A549 (cell line): Measurements from ENCODE around the gene HNF4A. TPM values are rescaled to one million over a fixed set of nuclear protein-coding genes. Genes with fewer than 3 reads are reported as not detected.
A peak's percentile ranks its signal among the peaks of the same experiment; 100 is the strongest.

ENCODE experiments used
- ATAC-seq, 2 experiments: fragments of 200-7000 bp in 1 of 2; fragments of >200 bp in 1 of 2; cut with Nextera tagmentation in 1 of 2; cut with Tn5 transposase in 1 of 2; 3 replicates each; pipeline versions ENCODE4 v1.8.0 to v1.9.1; 2018 to 2020; ENCODE audit warnings: mild to moderate bottlenecking in 1 of 2, moderate library complexity in 1 of 2
- CTCF ChIA-PET: fragments of 300-600 bp; sonication (Branson Sonifier 250); formaldehyde crosslinking; extraction: SDS; loops from one replicate; lab custom pipeline; 2021; ENCODE audit warnings: antibody characterized with exemption, inconsistent platforms; lab: Yijun Ruan, JAX
- POLR2A ChIA-PET: fragments of 350-600 bp; formaldehyde crosslinking; extraction: SDS; loops from one replicate; lab custom pipeline; 2021; ENCODE audit warnings: antibody characterized with exemption, inconsistent platforms; lab: Yijun Ruan, JAX
- DNase-seq, 2 experiments: peaks; one replicate each; pipeline versions ENCODE4 v3.0.0 to v3.0.0-alpha.2; 2011 to 2016; ENCODE audit warnings: low read depth in 1 of 2, low spot score in 1 of 2
- FAIRE-seq: peaks from 2 replicates; lab custom pipeline; 2011; peaks lifted over from hg19 to GRCh38; lab: Jason Lieb, UNC
- H3K27ac ChIP-seq, 2 experiments: fragments of >200 bp; sonication (Bioruptor Twin); formaldehyde crosslinking; 3 replicates each; pipeline ENCODE4 v1.5.1; 2016 to 2017
- H3K4me1 ChIP-seq: fragments of >200 bp; sonication (Bioruptor Twin); formaldehyde crosslinking; 3 replicates; pipeline ENCODE4 v1.6.1; 2016
- H3K4me2 ChIP-seq: fragments of >200 bp; sonication (Bioruptor Twin); formaldehyde crosslinking; 3 replicates; pipeline ENCODE4 v1.6.1; 2016
- H3K4me3 ChIP-seq: fragments of >200 bp; sonication (Bioruptor Twin); formaldehyde crosslinking; 3 replicates; pipeline ENCODE4 v1.5.1; 2016
- H3K9me3 ChIP-seq: fragments of >200 bp; sonication (Bioruptor Twin); formaldehyde crosslinking; 3 replicates; pipeline ENCODE4 v1.6.1; 2016
- ATOH8 ChIP-seq: fragments of 250-450 bp; sonication (Bioruptor Pico); IDR thresholded peaks from 2 replicates; pipeline ENCODE4 v1.5.0; 2020; ENCODE audit warnings: low read depth, mild to moderate bottlenecking, moderate library complexity
- CBX8 ChIP-seq: fragments of 200-600 bp; sonication (generic); IDR thresholded peaks from 2 replicates; pipeline ENCODE4 v1.6.1; 2016
- CEBPB ChIP-seq, 2 experiments: fragments of >200 bp in 1 of 2; sonication (Bioruptor Twin) in 1 of 2; formaldehyde crosslinking in 1 of 2; IDR thresholded peaks; 2 replicates each; pipeline ENCODE4 v1.6.1; 2012 to 2016
- CHD4 ChIP-seq: fragments of 200-600 bp; sonication (generic); IDR thresholded peaks from 2 replicates; pipeline ENCODE4 v1.6.1; 2016; ENCODE audit warnings: antibody characterized with exemption, mild to moderate bottlenecking, borderline replicate concordance
- ESRRA ChIP-seq: fragments of 150-350 bp; IDR thresholded peaks from 2 replicates; pipeline ENCODE4 v1.6.1; 2014; ENCODE audit warnings: mild to moderate bottlenecking, low read length, borderline replicate concordance
- FOSL2 ChIP-seq, 2 experiments: fragments of 450-650 bp in 1 of 2; fragments of >200 bp in 1 of 2; sonication (Bioruptor Twin) in 1 of 2; formaldehyde crosslinking; IDR thresholded peaks; 2 replicates each; pipeline versions ENCODE4 v1.5.0 to v1.6.1; 2016 to 2020; ENCODE audit warnings: mild to moderate bottlenecking in 1 of 2, moderate library complexity in 1 of 2
- HDAC2 ChIP-seq: fragments of 200-600 bp; sonication (generic); IDR thresholded peaks from 2 replicates; pipeline ENCODE4 v1.6.1; 2016
- HMGXB4 ChIP-seq: fragments of 250-450 bp; sonication (Bioruptor Pico); IDR thresholded peaks from 2 replicates; pipeline ENCODE4 v1.5.0; 2021; ENCODE audit warnings: mild to moderate bottlenecking, moderate library complexity, borderline replicate concordance
- HOXB5 ChIP-seq: fragments of 250-450 bp; sonication (Bioruptor Pico); IDR thresholded peaks from 2 replicates; pipeline ENCODE4 v1.5.0; 2020; ENCODE audit warnings: mild to moderate bottlenecking, moderate library complexity
- KDM5A ChIP-seq: fragments of 200-600 bp; sonication (generic); IDR thresholded peaks from 2 replicates; pipeline ENCODE4 v1.6.1; 2016; ENCODE audit warnings: antibody characterized with exemption, mild to moderate bottlenecking
- MAZ ChIP-seq: fragments of 150-350 bp; IDR thresholded peaks from 2 replicates; pipeline ENCODE4 v1.6.1; 2014; ENCODE audit warnings: antibody characterized with exemption, low read depth, low read length, borderline replicate concordance
- NFE2L2 ChIP-seq: fragments of 150-350 bp; conservative IDR thresholded peaks from 2 replicates; pipeline ENCODE4 v1.6.1; 2014; ENCODE audit warnings: low read length
- NPAS2 ChIP-seq: fragments of 250-450 bp; sonication (Bioruptor Pico); IDR thresholded peaks from 2 replicates; pipeline ENCODE4 v1.8.0; 2022; ENCODE audit warnings: mild to moderate bottlenecking, moderate library complexity, borderline replicate concordance
- RCOR1 ChIP-seq: fragments of 150-350 bp; IDR thresholded peaks from 2 replicates; pipeline ENCODE4 v1.6.1; 2014; ENCODE audit warnings: antibody characterized with exemption, low read length, low read depth
- RFX5 ChIP-seq: fragments of 450-650 bp; IDR thresholded peaks from 2 replicates; pipeline ENCODE4 v1.7.1; 2014; ENCODE audit warnings: antibody characterized with exemption, mild to moderate bottlenecking, moderate library complexity
- ZNF302 ChIP-seq: fragments of 250-450 bp; sonication (Bioruptor Pico); IDR thresholded peaks from 2 replicates; pipeline ENCODE4 v1.9.0; 2021; ENCODE audit warnings: inconsistent platforms, mild to moderate bottlenecking, moderate library complexity
- WGBS: methylation state at CpG from one replicate; pipeline ENCODE4 v1.1.6; 2017; ENCODE audit errors: missing lambda C conversion rate; 5-methylcytosine and 5-hydroxymethylcytosine counted together
- polyA plus RNA-seq, 4 experiments: library from polyadenylated mRNA; depleted of rRNA in 3 of 4; stranded (reverse); fragments of >200 nt; fragmentation: RNase III in 1 of 4; extraction: RNeasy Plus Mini Kit Qiagen cat#74134 plus additional on column Dnase treatment in 1 of 4; gene quantifications; 2 replicates in 3 of 4; 3 replicates in 1 of 4; pipeline ENCODE4 v1.2.3, GENCODE V29; 2011 to 2017
- TF ChIP-seq, protein P1 (sequence below): fragments of >200 bp; sonication (Bioruptor Twin); formaldehyde crosslinking; IDR thresholded peaks from 3 replicates; pipeline ENCODE4 v1.6.1; 2016
- TF ChIP-seq, protein P2 (sequence below): fragments of 450-650 bp; IDR thresholded peaks from 2 replicates; pipeline ENCODE4 v1.6.1; 2014; ENCODE audit warnings: antibody characterized with exemption
- TF ChIP-seq, protein P3 (sequence below): IDR thresholded peaks from 2 replicates; pipeline ENCODE4 v1.6.1; 2012; ENCODE audit warnings: low read depth, borderline replicate concordance
- TF ChIP-seq, protein P4 (sequence below): fragments of >200 bp; sonication (Bioruptor Twin); formaldehyde crosslinking; IDR thresholded peaks from 2 replicates; pipeline ENCODE4 v1.6.1; 2016
- TF ChIP-seq, protein P5 (sequence below): fragments of 150-350 bp; IDR thresholded peaks from 2 replicates; pipeline ENCODE4 v1.6.1; 2014; ENCODE audit warnings: low read depth, mild to moderate bottlenecking, low read length

The HNF4A gene
- polyA plus RNA-seq, 2 of the 4 experiments (the other 2 are of a cell fraction): 20.0 to 26.2 TPM

GRCh38 chr20:44403194-44404112, 48.0 kb downstream of the HNF4A start (continued):
- TF ChIP-seq CHD4: no peak
- TF ChIP-seq HDAC2: no peak
- TF ChIP-seq ZNF302 (CRISPR knock-in tag): no peak
- no peak for TF ChIP-seq MAZ

GRCh38 chr20:44404204-44405181, 49.0 kb downstream of the HNF4A start:
- H3K9me3 ChIP-seq: no peaks in the 10 kb centered on the region
- CTCF ChIA-PET: interaction anchor here (1.0 to 4.4 kb wide), 5 partner anchors 9 to 187 kb away, joined by 3 to 17 read pairs (median 11); no protein-coding TSS in a partner anchor
- FAIRE-seq: no peak
- DNase-seq: no peak
- WGBS: 71% methylated on average over 19 of the region's 21 CpGs
- TF ChIP-seq, protein P1, sequence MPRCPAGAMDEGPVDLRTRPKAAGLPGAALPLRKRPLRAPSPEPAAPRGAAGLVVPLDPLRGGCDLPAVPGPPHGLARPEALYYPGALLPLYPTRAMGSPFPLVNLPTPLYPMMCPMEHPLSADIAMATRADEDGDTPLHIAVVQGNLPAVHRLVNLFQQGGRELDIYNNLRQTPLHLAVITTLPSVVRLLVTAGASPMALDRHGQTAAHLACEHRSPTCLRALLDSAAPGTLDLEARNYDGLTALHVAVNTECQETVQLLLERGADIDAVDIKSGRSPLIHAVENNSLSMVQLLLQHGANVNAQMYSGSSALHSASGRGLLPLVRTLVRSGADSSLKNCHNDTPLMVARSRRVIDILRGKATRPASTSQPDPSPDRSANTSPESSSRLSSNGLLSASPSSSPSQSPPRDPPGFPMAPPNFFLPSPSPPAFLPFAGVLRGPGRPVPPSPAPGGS: no peak
- TF ChIP-seq ESRRA (no peak), FOSL2 (IDR thresholded peaks at IDR 0.05) (no peak), FOSL2 (CRISPR knock-in tag; IDR thresholded peaks at IDR 0.05) (no peak), CEBPB (IDR thresholded peaks at IDR 0.05) (no peak), ATOH8 (CRISPR knock-in tag) (no peak), HOXB5 (CRISPR knock-in tag) (no peak), KDM5A (no peak), RFX5 (no peak), NPAS2 (CRISPR knock-in tag) (no peak), RCOR1 (no peak), NFE2L2 (no peak), CBX8 (no peak), CHD4 (no peak), HMGXB4 (CRISPR knock-in tag) (no peak)
- TF ChIP-seq, protein P2, sequence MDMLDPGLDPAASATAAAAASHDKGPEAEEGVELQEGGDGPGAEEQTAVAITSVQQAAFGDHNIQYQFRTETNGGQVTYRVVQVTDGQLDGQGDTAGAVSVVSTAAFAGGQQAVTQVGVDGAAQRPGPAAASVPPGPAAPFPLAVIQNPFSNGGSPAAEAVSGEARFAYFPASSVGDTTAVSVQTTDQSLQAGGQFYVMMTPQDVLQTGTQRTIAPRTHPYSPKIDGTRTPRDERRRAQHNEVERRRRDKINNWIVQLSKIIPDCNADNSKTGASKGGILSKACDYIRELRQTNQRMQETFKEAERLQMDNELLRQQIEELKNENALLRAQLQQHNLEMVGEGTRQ: no peak
- TF ChIP-seq, protein P3, sequence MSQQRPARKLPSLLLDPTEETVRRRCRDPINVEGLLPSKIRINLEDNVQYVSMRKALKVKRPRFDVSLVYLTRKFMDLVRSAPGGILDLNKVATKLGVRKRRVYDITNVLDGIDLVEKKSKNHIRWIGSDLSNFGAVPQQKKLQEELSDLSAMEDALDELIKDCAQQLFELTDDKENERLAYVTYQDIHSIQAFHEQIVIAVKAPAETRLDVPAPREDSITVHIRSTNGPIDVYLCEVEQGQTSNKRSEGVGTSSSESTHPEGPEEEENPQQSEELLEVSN: no peak
- TF ChIP-seq, protein P4, sequence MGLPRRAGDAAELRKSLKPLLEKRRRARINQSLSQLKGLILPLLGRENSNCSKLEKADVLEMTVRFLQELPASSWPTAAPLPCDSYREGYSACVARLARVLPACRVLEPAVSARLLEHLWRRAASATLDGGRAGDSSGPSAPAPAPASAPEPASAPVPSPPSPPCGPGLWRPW: no peak
- TF ChIP-seq, protein P5, sequence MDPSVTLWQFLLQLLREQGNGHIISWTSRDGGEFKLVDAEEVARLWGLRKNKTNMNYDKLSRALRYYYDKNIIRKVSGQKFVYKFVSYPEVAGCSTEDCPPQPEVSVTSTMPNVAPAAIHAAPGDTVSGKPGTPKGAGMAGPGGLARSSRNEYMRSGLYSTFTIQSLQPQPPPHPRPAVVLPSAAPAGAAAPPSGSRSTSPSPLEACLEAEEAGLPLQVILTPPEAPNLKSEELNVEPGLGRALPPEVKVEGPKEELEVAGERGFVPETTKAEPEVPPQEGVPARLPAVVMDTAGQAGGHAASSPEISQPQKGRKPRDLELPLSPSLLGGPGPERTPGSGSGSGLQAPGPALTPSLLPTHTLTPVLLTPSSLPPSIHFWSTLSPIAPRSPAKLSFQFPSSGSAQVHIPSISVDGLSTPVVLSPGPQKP: no peak
- no peak overlapping the region; a peak in 1 of 6 replicates for H3K27ac ChIP-seq
- H3K4me1 ChIP-seq: peaks cover 62% of the 10 kb centered on the region
- H3K4me2 ChIP-seq: peak overlapping the region; percentile 76; the same call in 2 of the 3 replicates
- POLR2A ChIA-PET: no interaction called here
- ATAC-seq: no peak
- H3K4me3 ChIP-seq: no peak overlapping the region
